GM19240 (cell line): ENCODE results near the gene GMPPB.
A peak's percentile ranks its signal among the peaks of the same experiment; 100 is the strongest.

Source experiments
- DNase-seq: peaks from one replicate; pipeline ENCODE4 v3.0.0; 2011; ENCODE audit warnings: low spot score; ENCODE audit not compliant: insufficient read length

GMPPB gene

DNA sequence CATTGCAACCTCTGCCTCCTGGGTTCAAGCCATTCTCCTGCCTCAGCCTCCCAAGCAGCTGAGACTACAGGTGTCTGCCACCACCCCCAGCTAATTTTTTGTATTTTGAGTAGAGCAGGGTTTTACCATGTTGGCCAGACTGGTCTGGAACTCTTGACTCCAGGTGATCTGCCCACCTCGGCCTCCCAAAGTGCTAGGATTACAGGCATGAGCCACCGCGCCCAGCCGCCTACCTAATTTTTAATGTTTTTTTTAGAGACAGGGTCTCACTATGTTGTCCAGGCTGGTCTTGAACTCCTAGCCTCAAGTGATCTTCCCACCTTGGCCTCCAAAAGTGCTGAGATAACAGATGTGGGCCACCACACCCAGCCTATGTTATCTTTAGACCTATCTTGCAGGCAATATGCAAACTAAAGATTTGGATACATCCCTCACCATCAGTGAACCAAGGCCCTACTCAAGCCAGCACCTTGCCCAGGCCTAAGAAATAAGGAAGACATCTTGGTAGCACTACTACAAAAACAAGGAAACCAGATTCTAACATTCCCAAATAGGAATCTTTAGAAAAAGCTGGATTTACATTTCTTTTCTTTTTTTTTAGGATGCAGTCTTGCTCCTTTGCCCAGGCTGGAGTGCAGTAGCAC lies 6.3 kb upstream of the GMPPB start:
- DNase-seq: no peak

DNA sequence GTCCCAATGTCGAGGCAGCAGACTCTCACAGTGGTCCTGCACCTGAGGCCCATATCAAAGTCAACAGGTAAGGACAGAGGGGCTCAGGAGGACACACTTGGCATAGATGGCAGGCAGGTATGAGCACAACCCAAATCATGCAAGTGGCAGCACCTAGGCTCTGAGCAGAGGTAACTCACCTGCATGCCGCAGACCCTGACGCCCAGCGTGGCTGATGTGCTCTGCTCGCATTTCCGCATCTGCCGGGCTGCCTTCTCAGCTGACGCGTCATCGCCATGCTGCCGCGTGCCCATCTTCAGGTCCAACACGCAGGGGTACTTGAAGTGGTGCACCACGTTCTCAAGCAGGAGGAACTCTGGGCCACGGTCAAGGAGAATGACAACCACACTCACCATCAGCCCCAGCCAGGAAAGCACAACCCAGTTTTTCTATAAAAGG lies 4.2 kb upstream of the GMPPB start:
- DNase-seq: no peak

DNA sequence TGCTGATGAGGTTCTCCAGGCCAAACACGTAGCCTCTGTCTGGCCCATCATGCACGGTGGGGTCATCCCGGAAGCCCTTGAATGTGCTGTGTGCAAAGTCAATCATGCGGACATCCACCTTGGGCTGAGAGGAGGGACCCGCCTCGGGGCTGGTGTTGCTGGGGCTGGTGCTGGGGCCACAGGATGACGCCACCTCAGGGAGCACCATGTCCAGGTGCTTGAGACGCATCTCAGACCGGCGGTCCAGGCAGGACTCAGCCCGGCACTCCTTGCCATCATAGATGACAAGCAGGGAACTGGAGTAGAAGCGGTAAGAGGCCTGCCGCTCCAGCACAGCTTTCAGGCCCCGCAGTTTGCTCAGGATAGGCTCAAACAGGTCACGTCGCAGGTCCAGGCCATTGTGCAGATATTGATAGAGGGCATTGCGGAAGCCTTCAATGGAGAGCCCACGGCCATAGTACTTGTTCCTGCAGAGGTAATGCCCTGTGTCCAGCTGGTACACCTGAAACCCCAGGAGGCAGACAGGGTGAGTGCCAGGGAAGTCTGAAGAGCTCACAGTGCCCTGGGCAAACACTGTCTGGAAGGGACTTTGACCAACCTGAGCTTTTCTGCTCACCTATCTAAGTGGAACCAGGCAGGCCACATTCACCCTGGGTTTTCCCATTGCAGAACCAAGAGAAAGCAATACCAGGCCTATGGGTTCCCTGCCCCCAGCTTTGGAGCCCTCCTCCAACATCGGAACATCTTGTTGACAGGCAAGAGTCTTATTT lies 3.6 kb upstream of the GMPPB start:
- DNase-seq: no peak

DNA sequence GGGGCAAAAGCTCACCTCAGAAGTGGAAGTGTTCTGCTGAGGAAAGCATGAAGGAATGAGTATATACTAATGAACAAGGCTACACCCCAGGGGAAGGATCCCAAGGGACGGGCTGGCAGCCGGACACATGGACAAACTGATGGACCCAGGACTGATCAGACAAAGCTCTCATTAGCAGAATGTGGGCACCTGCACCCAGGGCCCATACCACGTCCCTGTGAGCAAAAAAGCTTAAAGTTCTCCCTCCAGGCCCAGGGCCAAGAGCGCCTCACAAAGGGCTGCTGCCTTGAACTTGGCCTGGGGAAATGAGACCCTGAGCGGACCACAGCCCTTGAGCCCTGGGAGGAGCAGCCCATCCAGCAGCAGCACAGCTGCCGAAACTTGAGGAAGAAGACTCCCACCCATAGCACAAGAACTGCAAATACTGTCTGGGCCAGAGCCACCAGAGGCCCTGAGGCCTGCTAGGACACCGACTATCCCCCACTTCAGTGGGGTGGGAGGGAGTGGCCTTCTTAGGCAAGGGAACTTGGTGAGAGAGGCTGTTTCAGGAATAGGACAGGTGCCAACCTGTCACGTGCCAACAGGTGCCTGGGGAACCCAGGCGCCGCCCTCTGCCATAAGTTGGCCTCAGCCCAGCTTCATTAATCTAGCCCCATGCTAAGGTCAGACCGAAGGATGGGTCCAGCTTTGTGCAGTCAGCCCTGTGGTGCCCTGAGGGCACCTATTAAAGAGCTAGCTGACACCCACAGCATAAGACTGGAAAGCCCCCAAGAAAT lies 2.3 kb upstream of the GMPPB start:
- no peak for DNase-seq

DNA sequence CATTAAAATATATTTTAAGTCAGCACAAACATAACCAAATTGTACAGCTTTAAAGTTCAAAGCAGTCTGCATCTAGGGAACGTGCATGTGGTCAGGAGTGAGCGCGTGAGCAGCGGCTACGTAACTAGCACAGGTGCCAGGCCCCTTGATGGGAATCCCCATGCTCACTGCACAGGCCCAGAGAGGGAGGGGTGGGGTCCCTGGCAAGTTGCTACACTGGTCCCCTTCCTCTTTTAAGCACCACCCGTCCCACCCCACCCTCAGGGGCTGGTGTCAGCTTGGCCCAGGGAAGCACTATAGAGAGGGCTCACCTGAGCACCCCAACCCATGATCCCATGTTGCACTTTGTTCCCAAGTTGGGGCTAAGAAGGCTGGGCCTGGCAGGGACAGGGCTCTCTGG lies 835 bp upstream of the GMPPB start:
- no peak for DNase-seq

DNA sequence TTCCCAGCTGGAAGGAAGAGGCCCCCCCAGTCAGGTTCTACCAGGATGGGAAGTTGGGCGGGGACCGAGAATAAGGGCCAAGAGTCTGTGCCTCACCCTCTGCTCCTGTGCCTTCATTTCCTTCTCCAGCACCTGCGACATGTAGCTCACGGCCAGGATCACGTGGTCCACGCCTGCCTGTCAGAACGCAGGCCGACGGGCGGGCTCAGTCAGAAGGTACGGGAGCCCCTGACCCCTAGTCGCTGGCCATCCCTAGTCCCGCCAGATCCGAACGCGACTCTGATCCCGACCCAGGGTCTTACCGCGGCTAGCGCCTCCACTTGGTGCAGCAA lies 489 bp downstream of the GMPPB start:
- peak; percentile 56 for DNase-seq

DNA sequence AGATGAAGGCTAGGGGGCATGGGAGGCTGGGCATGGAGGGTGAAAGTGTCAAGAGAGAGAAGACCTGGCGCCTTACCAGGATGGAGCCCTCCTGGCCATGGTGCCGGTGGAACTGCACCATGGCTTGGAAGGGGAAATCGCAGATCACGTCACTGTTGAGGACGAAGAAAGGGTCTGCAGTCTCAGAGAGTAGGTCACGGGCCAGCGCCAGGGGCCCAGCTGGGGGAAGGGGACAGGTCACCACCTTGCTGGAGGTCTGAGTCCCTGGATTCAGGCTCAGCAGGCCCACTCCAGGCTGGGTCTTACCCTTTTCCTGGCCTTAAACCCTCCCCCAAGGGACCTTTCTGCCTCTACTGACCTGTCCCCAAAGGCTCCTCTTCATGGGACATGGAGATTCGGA lies 855 bp downstream of the GMPPB start:
- no peak for DNase-seq

DNA sequence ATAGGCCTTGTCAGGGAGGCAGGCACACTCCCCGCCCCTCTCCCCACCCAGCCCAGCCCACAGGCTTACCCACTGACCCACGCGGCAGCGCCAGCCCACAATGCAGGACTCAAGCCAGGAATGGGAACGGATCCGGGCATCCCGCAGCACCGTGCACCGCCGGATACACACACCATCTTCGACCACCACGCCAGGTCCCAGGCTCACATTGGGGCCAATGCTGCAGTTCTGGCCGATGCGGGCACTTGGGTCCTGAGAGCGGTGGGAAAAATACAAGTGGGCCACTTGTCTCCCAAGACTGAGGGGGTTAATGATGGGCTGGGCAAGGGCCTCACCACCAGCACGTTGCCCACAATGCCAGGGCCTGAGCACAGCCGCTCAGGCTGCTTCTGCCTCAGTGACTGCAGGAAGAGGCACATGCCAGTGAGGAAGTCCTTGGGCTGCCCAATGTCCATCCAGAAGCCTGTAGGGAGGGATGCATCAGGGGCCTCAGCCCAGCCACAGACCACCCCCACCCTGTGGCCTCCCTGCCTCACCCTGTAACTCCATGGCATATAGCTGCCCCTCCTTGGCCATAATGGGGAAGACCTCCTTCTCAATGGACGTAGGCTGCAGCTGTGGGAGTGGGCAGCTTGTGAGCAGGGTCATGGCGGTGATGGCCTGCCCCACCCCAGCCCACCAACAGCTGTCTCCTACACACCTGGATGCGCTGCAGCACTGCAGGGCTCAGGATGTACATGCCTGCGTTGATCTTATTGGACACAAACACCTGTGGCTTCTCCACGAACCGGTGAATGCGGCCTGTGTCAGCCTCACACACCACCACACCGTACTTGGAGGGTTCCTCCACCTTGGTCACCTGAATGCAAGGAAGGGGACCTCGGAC lies 1.6 kb downstream of the GMPPB start:
- DNase-seq: no peak

DNA sequence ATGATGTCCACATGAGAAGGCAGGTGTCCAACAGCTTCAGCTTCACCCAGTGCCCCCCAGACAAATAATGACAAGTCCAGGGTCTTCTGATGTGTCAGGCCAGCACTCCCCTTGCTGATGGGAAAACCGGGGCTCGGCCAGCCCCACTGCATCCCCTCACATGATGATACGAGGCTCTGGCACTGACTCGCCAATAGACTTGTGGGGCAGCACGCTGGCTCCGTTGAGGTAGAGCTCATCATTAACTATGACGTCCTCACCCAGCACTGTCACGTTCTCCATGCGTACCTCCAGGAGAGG lies 2.2 kb downstream of the GMPPB start:
- DNase-seq: no peak

DNA sequence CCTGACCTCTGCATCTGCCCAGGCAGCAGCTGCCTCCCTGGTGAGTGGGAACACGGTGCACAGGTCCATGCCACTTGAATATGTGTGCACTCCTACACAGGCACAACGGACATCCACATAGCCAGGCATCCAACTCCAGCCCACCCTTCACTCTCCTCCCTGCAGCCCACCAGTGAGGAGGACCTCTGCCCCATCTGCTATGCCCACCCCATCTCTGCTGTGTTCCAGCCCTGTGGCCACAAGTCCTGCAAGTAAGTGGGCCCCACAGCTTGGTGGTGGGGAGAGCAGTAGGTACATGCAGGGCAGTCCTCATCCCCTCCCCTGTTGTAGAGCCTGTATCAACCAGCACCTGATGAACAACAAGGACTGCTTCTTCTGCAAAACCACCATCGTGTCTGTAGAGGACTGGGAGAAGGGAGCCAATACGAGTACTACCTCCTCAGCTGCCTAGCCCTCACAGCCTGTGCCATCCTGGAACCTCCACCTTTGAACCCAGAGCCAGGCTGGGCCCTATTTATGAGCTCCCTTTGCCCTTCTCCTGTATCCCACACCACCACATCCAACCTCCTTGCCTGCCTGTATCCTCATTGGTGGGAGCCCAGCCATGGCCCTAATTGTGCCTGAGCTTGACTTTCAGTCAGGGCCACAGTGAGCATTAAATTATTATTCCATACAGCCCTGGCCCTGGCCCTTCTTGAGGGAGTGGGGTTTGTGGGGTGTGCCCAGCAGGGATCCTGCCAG lies 2.7 kb downstream of the GMPPB start:
- DNase-seq: no peak

DNA sequence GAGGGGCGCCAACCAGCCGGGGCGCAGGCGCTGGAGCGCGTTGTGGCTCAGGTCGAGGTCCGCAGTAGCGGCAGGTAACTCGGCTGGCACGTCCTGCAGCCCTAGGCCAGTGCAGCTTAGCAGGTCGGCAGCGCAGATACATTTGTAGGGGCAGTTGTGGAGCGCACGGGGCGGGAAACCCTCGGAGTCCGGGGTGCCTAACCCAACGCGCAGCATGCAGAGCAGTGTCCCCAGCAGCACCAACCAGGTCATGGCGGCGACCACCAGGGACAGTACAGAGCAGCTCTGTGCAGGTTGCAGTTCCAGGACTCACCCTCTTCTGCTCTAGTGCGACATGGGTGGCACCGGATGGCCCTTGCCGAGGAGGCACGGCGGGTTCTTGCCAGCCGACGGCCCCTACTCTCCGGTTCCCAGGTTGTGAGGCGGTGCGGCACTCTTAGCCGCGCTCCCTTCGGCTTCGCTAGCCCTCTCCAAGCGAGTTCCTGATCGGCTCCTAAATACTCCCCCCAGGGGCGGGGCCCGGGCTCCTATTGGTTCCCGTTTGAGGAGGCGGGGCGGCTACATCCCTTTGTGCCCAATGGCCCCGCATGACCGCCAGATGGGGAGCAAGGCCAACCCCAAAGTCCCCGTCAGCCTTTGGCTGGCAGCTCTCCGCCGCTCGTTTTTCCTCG lies 4.4 kb downstream of the GMPPB start, which contains the start of gene AMIGO3:
Gene AMIGO3 (minus strand): TSS at position 471 of the 671 bp plus-strand sequence. CDS start 219 bp downstream, at position 252.
- peak; percentile 88 for DNase-seq

DNA sequence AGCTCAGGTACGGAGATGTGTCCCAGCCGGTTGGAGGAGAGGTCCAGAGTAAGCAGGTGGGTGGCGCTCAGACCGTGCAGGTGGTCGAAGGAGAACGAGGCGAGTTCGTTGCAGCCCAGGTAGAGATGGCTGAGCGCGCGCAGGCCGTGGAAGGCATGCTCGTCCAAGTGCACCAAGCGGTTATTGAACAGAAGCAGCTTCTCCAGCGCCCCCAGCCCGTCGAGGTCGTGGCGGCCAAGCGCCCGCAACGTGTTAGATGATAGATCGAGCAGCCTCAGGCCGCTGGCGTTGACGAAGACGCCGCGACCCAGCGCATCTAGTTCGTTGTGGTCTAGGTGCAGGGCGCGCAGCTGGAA lies 4.9 kb downstream of the GMPPB start:
- no peak for DNase-seq

DNA sequence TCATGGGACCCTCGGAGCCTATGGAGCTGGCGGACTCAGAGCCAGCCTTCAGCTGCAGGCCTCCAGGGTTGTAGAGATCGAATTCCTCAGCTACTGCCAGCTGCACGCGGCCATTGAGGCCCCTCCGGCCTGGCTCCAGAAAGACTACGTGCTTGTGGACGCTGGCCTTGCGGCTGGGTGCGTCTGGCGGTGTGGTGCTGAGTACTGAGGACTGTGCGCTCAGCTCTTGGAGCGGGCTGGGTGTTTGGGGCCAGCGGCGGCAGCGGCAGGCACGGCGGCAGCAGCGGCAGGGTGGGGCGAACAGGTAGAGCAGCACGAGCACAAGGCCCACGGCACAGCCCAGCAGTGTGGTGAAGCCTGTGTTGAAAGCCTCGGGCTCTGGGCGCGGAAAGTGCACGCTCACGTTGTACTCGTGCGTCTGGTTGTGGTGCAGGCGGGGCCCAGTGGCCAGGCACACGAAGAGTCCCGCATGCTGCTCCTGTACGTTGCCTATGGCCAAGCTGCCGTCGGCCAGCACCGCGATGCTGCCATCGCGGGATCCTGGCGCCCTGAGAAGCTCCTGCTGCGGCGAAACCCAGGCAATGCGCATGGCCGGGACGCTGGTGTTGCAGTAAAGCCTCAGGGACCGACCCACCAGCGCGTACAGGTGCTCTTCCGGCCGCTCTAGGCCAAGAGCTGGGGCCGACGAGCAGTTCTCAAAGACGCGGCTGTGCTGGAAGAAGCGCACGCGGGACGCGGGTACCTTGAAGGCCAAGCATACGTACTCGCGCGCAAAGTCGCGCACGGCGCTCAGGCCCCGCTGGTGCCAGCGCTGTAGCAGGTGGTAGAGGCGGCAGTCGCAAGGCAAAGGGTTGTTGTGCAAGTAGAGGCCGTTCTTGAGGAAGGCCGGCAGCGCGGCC lies 5.5 kb downstream of the GMPPB start:
- no peak for DNase-seq

DNA sequence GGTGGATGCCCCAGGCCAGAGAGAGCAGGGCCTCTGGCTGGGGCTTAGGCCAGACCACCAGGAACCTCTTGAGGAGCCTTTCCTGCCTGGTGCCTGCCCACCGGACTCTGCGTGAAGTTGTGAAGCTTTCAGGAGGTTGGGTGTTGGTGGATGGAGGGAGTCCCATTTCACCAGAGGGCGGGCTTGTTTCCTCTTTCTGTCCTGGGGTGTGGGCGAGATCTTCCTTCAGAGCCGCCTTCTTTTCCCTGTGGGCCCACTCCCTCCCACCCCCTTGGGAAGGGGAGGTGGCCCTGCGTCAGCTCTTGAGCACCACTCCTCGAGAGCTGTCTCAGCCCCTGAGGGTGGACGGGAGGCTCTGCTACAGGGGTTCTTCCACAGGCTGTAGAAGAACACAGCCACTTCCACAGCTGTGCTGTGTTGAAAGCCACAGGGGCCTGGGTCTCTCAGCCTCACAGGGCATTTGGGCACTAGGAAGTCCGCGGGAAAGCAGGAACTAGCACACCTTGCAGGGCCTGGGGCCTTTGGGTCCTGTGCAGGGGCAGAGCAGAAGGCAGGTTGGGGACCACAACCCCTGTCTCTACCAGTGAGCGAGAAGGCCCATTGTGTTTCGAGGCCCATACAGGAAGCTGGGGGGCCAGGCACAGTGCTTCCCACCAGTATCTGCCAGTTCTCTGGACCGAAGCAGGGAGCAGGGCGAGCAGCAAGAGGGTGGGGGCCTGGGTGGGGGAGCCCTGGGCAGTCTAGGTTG lies 6.4 kb downstream of the GMPPB start:
- no peak for DNase-seq

DNA sequence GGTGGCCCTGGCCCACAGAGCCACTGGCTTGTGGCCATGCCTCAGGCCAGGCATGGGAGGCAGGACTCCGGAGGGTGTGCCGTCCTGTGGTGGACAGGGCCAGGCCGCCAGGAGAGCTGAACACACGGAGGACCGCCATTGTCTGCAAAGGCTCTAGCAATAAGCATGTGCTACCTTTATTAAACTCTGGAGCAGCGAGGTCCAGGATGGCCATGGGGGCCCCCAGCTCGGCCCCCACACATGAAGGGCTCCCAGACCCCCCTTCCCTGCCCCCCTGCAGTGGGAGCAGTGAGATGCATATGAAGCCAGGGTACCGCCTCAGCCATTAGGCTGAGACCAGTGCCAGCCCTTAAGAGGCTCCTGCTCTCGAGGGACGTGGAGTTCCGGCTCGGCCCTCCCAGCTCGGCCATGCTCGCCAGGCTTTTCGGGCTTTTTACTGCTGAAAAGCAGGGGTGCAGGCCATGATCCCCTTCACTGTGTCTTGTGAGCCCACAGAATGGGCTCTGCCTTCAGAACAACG lies 7.0 kb downstream of the GMPPB start:
- no peak for DNase-seq

DNA sequence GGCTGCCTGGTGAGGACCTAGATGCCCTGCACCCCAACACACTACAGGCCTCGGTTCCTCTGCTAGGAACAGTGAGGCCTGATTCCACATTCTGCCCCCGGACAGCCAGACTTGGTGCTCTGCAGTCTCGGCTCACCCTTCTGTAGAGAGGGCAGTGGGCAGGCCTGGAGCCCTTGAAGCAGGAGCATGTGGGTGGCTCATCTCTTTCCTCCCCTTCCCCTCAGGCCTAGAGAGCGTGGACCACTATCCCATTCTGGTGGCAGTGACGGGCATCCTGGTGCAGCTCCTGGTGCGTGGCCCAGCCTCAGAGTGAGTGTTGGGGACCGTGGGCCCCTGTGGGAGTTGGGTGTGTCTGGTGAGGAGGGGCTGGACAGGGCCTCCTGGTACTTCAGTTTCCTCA lies 7.6 kb downstream of the GMPPB start:
- no peak for DNase-seq

DNA sequence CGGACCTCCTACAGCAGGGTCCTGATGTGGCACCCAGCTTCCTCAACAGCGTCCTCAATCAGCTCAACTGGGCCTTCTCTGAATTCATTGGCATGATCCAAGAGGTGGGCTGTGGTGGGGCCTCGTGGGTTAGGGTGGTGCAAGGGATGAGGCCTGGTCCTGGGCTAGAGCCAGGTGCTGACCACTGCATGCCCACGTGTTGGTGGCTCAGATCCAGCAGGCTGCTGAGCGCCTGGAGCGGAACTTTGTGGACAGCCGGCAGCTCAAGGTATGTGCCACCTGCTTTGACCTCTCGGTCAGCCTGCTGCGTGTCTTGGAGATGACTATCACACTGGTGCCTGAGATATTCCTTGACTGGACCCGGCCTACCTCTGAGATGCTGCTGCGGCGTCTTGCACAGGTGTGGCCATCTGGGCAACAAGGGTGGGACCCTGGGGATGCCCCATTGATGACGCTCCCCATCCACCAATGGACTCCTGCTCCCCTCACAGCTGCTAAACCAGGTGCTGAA lies 8.1 kb downstream of the GMPPB start:
- no peak for DNase-seq
